Sigmoid colon (tissue), 3 donors: ENCODE measurements around the gene DHDH.
A peak's percentile ranks its signal among the peaks of the same experiment; 100 is the strongest.

Experiments
- POLR2A ChIP-seq, 2 donors: fragments of 450-650 bp; IDR thresholded peaks; one replicate each; pipeline ENCODE4 v1.6.1; 2016; ENCODE audit warnings: antibody characterized with exemption in 2 of 2, mild to moderate bottlenecking in 2 of 2, moderate library complexity in 2 of 2
- TF ChIP-seq, protein P1 (sequence below), 4 experiments: fragments of 450-650 bp in 3 of 4; fragments of 200-600 bp in 1 of 4; IDR thresholded peaks; one replicate each; pipeline ENCODE4 v1.5.1; 2016 to 2019; ENCODE audit warnings: antibody characterized with exemption in 4 of 4, mild to moderate bottlenecking in 3 of 4, moderate library complexity in 2 of 4

DNA sequence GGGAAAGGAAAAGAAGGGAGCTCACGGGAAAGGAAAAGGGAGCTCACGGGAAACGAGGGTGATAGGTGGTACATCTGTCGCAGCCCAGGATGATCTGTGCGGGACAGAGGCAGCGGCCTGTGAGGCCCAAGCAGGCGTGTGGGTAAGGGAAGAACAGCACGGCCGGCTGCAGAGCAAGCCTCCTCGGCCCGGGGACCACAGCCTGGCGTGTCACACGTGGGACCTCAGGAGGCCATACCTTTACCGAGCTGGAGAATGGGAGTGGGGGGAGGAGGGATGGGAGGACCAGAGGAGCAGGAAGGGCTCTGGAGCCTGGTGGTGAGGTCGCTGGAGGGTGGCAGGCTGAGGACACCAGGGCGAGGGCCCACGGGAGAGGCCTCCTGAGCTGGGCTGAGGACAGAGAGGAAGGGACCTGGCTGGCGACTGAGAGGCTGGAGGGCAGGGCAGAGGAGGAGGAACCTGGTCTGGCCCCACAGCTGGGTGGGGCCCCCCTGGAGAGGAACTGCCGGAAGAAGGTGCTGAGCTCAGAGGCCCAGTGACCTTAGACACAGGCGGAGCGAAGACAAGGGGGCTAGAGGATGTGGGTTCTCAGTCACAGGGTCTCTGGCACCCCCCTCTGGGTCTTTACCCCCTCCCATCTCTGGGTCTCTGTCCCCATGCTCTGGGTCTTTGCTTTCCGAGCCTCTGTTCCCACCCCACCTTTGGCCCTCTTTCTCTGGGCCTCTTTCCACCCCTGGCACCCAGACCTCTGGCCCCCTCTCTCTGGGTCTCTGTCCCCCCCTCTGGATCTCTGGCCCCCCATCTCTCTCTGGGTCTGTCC, 28.7 kb downstream of the DHDH start:
- TF ChIP-seq, protein P1, sequence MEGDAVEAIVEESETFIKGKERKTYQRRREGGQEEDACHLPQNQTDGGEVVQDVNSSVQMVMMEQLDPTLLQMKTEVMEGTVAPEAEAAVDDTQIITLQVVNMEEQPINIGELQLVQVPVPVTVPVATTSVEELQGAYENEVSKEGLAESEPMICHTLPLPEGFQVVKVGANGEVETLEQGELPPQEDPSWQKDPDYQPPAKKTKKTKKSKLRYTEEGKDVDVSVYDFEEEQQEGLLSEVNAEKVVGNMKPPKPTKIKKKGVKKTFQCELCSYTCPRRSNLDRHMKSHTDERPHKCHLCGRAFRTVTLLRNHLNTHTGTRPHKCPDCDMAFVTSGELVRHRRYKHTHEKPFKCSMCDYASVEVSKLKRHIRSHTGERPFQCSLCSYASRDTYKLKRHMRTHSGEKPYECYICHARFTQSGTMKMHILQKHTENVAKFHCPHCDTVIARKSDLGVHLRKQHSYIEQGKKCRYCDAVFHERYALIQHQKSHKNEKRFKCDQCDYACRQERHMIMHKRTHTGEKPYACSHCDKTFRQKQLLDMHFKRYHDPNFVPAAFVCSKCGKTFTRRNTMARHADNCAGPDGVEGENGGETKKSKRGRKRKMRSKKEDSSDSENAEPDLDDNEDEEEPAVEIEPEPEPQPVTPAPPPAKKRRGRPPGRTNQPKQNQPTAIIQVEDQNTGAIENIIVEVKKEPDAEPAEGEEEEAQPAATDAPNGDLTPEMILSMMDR (IDR thresholded peaks at IDR 0.05) = no peak
- TF ChIP-seq POLR2A (IDR thresholded peaks at IDR 0.05) = peak in 1 of 2 donors; percentile 73
